HG03432 (cell line): ENCODE measurements around the gene PSKH1.
"Not testable (repeated sequence)": the region's sequence is repeated elsewhere in the genome, so short reads cannot be mapped to it uniquely, and the experiment has no call there.

Source experiments
- ATAC-seq: cut with Tn5 transposase; IDR thresholded peaks from one replicate; pipeline ENCODE4 v1.9.1; 2021; ENCODE audit warnings: mild to moderate bottlenecking, moderate library complexity; ENCODE audit not compliant: unreplicated experiment

Gene PSKH1

DNA sequence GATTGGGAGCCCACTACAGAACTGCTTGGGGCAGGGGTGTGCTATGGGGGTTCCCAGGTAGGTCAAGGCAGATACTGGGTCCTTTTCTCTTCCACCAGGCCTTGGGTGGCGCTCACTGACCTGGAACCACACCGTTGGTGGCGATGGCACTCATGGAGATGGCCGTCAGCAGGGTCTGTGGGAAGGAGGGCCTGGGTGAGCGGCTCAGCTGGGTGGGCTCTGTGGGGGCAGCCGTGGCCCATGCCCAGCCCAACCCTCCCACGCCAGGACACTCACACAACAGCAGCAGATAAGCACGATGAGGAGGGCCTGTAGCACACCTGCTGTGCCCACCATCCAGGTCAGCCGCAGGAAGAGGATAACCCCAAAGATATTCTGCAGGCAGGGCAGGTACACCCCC is 64.6 kb downstream of the PSKH1 start:
- ATAC-seq = no peak

DNA sequence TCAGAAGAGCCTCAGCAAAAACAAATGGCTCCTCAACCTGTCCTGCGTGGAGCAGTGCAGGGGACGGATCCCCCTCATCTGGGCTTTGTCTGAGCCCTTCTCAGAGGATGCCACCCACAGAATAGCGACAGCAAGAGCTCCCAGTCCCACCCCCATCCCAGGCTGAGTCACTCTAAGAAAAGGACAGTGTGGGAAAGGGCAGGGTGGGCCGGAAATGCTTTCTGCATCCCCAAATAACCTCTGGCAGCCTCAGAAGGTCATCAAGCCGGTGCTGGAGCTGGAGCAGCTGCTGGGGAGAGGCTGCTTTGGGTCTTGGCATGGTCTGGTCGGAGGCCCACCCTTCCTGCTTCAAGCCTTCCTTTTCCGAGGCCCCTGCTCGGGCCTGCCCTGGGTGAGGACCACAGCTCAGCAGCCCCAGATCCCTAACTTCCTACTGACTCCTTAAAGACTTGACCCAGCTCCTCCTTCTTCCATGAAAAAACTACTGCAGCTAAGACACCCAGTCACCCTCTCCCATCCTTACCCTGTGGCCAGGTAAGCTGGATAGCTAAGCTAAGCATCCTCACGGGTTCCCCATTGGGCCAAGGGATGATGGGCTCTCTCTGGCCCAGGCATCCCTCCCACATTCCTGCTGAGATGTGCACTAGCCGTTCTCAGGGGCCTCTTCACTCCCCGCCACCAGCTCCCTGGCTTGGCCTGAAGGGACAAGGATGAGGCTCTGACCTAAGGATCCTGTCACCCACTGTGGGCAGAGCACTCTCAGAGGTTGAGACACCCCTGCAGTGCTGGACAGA is 66.7 kb downstream of the PSKH1 start:
- ATAC-seq = no peak

DNA sequence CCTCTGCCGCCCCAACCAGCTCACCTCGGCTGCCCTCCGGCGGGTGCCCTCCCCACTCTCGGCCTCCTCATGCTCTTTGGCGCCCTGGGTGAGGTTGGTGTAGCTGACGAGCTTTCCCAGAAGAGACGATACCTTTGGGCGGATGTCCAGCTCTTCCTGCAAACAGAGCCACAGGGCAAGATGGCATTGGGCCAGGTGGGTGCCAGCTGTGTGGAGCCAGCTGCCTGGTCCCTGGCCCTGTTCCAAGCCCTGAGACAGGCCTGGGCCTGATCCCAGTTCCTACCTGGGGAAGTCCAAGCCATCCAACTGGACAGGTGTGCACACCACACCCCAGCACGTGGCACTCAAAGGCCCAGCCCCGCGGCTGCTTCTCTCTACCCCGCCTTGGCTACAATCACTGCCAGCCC is 68.5 kb downstream of the PSKH1 start:
- no peak for ATAC-seq

DNA sequence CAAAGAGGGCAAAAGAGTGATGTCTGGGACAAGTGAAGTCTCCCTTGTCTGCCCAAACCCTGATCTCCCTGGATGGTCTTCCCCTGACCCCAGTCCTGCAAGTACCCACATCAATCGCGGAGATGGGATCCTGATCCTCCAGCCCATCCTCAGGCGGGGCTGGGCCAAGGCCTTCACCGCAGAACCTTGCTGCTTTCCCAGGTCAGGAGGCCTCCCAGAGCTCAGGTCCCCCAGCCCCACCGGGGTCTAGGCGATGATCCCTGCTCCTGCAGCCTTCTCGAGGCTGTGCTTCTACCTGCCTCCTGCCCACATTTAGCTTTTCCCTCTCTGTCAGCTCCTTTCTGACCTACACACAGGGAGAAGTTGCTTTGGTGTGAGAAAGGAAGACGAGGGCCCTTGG is 69.1 kb downstream of the PSKH1 start:
- no peak for ATAC-seq

DNA sequence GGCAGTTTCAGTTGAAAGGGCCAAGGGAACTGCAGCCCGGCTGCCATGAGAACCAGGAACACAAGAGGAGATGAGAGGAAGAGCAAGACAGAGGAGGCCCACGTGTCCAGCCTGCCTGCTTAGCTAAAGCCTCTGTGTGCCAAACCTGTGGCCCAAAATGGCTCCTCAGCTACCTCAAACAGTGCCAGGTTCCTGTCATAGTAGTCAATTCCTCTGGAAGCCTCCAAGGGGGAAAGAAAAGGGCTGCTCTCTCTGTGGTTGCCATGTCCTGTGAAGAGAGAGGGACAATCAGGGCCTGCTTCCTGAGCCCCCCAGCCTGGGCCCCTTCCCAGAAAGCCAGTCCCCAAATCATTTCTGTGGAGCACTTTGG is 70.2 kb downstream of the PSKH1 start:
- ATAC-seq = no peak

DNA sequence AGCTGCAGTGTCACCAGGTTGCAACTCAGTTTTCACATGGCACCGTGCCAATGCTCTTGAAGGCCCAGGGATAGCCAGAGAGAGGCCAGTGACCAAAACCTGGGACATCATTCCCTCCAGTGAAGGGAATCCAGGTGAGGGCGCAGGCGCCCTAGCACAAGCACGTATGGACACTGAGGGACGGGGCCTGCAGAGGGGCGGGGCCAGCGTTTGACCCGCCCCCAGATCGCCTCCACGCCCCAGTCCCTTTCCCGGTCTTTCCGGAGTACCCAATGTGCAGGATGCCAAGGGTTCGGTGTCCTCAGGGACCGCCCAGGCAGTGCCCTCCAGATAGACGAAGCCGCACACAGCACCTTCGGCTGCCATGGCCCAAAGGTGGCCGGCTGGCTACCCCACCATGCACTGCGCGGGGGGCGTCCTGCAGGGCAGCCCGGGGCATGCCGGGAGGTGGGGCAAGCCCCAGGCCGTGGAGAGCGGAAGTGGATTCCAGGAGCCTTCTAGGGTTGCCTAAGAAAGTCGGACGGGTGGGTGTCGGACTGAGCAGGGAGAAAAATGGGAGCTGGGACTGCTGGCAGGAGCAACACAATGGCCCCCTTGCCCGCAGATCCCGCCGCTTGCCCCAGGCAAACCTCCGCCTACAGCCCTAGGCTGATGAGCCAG is 70.7 kb downstream of the PSKH1 start:
- no peak for ATAC-seq

DNA sequence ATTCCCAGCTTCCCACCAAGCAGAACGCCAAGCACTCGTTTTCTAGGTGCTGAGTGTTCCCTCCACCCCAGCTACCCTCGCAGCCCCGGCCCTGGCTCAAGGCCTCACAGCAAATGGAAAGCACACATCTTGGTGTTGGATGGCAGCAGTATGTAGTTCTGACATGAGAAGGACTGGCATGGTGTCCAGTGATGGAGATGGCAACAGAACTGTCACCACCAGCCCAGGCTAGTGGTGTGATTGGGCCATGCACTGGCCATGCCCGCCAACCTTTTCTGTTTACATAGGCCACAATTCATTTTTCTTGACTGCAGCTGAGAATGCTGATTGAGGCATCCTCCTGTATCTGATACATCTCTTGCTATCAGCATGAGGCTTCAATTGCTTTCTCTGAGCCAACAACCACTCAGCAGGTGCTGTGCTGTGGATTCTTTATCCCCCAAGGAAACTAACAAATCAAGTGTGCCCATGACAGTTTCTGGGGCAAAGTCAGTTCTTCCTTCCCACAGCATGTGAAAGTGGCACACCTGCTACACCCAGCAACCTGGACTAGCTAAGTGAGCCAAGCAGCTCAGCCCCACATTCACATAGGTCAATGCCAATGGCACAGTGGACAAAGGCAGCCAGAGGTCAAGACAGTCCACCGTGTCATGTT is 71.5 kb downstream of the PSKH1 start:
- no peak for ATAC-seq

DNA sequence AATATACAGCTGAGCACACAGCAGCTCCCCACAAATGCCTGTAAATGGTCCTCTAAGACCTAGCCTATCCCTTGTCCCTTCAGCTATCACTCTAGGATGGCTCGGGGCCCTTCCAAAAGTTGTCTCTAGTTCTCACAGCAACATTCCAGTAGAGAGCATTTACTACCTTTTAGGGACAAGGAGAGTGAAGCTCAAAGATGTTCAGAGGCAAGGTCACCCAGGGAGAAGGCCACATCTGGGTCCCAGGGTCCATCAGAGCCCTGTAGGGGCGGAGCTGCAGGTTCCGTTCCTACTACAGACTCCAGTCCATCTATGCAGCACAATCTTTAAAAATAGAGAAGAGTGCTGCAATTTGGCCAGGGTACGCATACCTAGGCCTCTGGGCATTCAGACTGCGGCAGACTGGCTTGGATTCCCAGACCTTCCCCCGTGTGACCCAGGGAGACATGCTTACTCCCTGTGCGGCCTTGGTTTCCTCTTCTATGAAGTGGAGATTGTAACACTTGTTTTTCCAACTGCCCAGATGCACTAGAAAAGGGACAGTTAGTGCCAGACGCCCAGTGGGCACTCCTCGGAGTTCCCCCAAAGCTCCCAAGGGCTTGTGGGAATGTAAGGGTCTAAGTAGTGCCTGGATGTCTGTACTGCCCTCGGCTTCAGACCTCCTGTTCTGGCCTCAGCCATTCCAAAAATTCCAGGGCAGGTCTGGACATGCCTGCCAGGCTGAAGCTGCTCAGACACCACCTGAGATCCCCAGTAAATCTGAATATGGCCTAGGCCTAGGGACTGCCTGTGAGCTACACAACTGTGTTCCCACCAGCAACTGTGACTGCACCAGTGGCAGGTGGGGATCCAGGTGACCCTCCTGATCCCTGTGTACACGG is 72.9 kb downstream of the PSKH1 start:
- ATAC-seq = no peak

DNA sequence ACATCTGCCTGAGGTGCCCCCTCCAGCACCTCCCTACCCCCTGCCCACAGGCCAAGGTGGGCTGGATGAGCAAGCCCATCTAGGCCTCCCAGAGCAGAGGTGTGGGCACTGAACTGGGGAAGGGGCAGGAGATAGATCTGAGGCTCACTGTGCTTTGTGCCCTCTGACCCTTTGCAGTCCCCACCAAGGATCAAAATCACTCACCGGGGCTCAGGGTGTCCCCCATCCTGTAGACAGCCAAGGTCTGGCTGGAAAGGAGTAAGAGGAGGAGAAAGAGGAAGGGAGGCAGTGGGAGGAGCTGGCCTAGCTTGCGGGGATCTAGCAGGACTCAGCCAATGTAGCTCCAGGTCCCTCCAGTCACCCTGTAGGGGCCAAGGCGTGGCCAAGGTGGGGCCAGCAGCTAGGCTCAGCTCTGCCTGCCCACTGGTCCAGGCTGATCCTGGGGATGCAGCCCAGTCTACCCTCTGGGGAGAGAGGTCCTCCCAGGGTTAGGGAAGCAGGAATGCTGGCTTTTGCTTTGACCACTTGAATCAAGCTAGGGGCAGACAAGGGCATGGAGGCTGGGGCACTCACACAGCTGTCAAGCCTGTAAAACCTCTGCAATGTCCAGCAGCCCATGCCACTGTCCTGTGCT is 73.6 kb downstream of the PSKH1 start:
- ATAC-seq = no peak

DNA sequence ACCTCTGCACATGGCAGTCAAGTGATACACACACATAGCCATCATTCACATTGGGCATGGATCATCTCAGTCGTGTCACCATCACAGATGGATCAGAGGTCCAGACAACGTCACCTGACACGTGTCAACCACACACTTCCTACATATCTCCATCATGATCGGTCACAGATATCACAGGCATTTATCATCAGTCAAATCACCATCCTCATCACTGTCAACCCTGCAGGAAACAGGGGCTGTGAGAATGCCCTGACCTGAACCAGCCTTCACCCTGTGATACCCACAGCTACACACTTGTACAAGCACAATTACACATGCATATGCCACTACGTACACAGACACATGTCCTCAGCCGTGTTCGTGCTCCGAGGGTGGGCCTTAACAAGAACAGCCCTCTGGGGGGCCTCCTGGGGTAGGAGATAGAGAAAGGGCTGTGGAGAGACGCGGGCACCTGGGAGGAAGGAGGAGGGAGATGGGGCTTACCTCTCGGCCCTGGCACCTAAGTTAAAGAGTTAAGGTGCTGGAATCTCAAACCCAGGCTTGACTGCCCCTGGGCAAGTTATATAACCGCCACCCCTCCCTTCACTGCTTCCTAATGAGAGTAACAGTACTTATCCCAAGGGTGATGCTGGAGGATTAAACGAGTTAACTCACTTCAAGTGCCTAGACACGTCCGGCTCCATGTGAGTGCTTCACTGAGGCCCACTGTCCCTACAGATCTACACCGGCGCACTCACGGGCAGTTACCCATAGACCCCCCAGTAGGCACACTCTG is 74.3 kb downstream of the PSKH1 start:
- ATAC-seq = no peak

DNA sequence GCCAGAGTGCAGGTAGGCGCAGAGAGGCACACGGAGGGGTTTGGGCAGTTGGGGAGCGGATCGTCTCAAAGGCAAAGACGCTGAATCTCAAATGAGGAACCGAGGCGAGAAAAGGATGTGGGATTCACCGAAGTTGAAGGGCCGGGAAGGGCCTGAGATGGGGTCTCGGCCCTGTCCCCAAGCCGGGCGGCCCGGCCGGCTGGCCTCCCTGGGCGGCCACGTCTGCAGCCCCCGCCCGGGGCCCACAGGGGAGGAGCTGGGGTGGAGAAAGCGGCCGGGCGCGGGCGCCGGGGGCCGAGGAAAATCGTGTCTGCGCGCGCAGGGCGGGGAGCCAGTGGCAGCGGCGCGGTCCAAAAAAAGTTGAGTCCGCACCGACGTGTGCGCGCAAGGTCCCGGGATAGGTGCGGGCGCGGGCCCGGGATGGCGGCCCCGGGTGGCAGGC is 74.9 kb downstream of the PSKH1 start:
- peak; percentile 32 for ATAC-seq

DNA sequence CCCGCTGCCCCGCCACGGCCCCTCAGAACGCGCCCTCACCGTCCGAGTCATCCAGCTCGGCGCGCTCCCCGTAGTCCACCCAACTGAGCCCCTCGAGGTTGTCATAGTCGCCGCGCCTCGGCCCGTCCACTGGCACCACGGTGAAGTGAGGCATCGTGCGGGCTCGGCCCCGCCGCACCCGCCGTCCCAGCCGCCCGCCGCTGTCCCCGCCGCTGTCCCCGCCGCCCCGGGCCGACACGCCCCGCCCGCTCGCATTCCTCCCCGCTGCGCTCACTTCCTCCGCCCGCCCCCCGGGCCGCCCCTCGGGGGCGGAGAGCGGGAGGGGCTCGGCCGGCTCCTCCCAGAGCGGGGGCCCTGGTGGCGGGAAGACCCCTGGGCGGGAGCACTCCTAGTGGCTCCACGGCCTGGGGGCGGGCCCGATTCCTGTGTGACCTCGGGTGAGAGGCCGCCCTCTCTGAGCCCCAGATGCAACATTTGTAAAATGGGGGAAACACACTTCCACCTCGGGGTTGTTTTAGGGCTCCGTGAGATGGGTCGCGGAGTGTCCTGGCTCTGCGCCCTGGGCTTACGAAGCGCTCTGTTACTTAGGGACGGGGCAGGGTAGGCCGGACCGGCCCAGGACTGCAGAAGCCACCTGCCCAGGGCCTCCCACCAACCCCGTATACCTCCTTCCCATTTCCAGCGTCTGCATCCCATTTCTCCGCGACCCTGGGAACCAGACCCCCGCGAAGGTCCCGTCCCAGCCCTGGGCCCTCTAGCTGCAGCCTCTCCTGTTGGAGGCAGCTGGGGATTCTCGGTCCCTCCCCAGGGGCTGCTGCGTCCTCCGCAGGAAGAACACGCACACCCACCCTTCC is 75.6 kb downstream of the PSKH1 start, which contains the start of gene SLC12A4:
TSS of gene SLC12A4 (minus strand) at position 238 of the 854 bp plus-strand sequence. CDS start at position 154, 84 bp downstream.
- ATAC-seq = peak; percentile 80

DNA sequence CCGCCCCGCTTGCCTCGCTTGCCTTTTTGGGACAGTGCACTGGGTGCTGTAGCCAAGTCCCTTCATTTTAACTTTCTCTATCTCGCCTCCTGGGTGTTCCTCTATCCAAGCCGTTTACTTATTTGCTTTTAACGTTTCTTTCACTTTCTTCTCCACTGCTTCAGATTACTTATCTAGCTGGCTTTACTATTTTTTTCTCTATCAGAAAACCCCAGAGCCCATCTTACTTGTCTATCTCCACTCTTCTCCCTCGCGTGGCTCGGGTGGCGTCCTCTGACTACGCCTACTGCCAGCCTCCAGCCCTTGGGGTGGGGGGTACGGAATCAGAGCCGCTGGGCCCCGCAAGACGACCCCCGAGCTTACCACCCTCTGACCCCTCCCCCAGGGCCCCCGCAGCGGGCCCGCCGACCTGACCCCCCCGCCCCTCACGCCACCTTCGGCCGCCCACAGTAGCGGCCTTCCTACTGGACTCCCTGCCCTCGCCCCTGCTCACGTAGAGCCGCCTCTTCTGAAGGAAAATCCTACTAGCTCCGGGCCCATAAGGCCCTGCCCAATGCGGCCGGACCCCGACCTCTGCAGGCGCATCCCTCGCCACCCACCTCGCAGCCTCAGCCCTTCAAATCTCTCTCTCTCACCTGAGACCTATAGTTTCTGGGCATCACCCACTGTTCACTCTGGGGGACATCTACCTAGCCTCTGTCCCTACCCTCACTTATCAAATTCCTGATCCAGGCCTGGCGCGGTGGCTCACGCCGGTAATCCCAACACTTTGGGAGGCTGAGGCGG is 76.4 kb downstream of the PSKH1 start:
- ATAC-seq = no peak

DNA sequence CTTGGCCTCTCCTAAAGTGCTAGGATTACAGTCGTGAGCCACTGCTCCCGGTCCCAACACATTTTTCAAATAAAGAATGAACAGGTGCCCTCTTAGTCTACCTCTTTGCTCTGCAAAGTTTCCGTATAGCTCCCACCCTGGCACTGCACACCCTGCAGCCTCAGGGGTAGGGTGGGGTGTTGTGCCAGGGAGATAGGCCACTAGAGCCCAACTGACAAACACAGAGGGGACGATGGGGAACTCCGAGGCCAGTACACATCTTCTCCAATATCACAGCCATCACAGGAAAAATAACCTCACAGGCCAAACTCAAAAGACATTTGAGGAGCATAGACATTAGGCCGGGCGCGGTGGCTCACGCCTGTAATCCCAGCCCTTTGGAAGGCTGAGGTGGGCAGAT is 78.1 kb downstream of the PSKH1 start:
- ATAC-seq = no peak

DNA sequence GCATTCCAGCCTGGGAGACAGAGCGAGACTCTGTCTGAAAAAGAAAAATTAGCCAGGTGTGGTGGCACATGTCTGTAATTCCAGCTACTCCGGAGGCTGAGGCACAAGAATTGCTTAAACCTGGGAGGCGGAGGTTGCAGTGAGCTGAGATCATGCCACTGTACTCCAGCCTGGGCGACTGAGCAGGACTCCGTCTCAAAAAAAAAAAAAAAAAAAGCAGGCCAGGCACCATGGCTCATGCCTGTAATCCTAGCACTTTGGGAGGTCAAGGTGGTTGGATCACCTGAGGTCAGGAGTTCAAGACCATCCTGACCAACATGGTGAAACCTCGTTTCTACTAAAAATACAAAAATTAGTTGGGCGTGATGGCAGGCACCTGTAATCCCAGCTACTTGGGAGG is 79.2 kb downstream of the PSKH1 start:
- not testable (repeated sequence) for ATAC-seq

DNA sequence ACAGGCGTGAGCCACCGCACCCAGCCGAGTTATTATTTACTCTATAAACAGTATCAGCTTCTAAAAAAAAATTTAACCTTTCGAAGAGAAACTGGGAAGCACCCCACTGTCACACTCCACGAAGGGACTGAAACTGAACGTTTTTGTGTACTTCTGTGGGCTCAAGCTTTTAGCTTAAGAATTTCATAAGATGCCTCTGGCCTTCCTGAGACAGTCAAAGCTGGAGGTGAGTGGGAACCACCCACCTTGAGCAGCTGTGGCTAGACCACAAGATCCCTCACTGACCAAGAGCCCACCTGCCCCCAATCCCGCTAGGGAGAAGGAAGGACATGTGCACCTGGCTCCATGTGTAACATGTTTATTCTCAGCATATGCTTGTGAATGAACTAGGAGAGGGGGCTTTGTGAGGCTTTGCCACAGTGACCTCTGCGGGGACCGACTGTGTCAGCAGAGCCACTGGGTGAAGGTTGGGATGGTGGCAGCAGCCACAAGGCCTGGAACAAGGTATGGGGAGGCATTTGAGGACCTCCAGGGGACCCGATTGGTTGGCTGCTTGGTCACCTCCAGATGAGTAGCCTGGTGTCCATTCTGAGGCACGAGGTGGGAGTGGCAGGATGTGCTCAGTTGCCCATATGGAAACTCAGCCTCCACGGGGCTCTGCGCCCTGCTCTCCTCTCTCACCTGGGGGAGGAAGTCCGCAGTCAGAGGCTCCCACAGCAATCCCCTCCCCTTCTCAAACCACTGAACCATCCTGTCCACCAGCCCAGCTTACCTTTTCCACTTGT is 82.5 kb downstream of the PSKH1 start:
- no peak for ATAC-seq

DNA sequence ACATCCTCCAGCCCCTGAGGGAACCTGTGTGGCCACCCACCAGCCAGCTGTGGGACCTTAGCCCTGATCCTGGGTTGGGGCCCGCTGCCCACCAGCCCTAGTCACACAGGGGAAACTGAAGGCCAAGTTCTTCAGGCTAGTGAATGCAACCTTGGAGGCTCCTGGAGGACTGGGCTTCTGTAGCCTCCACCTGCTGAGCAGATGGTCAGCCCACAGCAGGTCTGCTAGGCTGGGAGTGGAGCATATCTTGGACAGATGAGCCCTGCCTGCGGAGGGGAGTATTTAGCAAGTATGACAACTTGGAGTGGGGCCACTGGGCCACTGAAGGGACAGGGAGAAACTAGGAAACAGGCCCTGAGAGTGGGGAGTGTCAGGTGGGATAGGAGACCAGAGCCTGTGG is 83.2 kb downstream of the PSKH1 start:
- no peak for ATAC-seq
